Neural cell (in vitro differentiated cells): ENCODE data around the gene MSANTD2.

Source experiments
- CTCF ChIP-seq: fragments of 450-650 bp; IDR thresholded peaks from 2 replicates; pipeline ENCODE4 v1.5.1; 2014; ENCODE audit warnings: antibody characterized with exemption, mild to moderate bottlenecking, moderate library complexity; ENCODE audit not compliant: poor library complexity, severe bottlenecking
- EP300 ChIP-seq: fragments of 450-650 bp; conservative IDR thresholded peaks from 2 replicates; pipeline ENCODE4 v1.6.1; 2014; ENCODE audit warnings: antibody characterized with exemption, mild to moderate bottlenecking, moderate library complexity; ENCODE audit not compliant: poor library complexity, severe bottlenecking
- EZH2 ChIP-seq: fragments of 200-600, 300-800 bp; shearing (Covaris generic), sonication (generic); IDR thresholded peaks from 2 replicates; pipeline ENCODE4 v1.6.1; 2014; ENCODE audit warnings: antibody characterized with exemption, low read length, borderline replicate concordance, mild to moderate bottlenecking; ENCODE audit not compliant: insufficient read depth, poor library complexity, severe bottlenecking
- MXI1 ChIP-seq: fragments of 450-650 bp; conservative IDR thresholded peaks from 2 replicates; pipeline ENCODE4 v1.6.1; 2014; ENCODE audit warnings: antibody characterized with exemption, mild to moderate bottlenecking; ENCODE audit not compliant: poor library complexity, severe bottlenecking
- REST ChIP-seq: IDR thresholded peaks from 2 replicates; pipeline ENCODE4 v1.6.1; 2012; ENCODE audit warnings: borderline replicate concordance
- SMC3 ChIP-seq: fragments of 450-650 bp; conservative IDR thresholded peaks from 2 replicates; pipeline ENCODE4 v1.6.1; 2014; ENCODE audit warnings: antibody characterized with exemption, mild to moderate bottlenecking, moderate library complexity; ENCODE audit not compliant: poor library complexity

- TF ChIP-seq CTCF: no peak
- no peak for TF ChIP-seq MXI1
- TF ChIP-seq EZH2: no peak
- TF ChIP-seq EP300: no peak
- no peak for TF ChIP-seq SMC3
- TF ChIP-seq REST: no peak
These were observed 74.5 kb downstream of the MSANTD2 start for GRCh38 chr11:124725719-124726105.
